AG04450 (cell line): ENCODE data around the gene EMX2. TPM values are rescaled to one million over a fixed set of nuclear protein-coding genes. Genes with fewer than 3 reads are reported as not detected.

ENCODE experiments used
- CTCF ChIA-PET: fragments of 300-600, 350-600 bp; formaldehyde crosslinking; extraction: SDS; loops from one replicate; lab custom pipeline; 2022; ENCODE audit warnings: antibody characterized with exemption, inconsistent platforms; lab: Charles Lee
- POLR2A ChIA-PET: fragments of 350-600 bp; formaldehyde crosslinking; extraction: SDS; loops from one replicate; lab custom pipeline; 2021; ENCODE audit warnings: antibody characterized with exemption, inconsistent platforms; lab: Yijun Ruan, JAX
- DNase-seq: peaks from one replicate; pipeline ENCODE4 v3.0.0-alpha.2; 2011; ENCODE audit warnings: low read depth, low spot score
- H3K27ac ChIP-seq: one replicate; pipeline ENCODE4 v1.5.1; 2012; ENCODE audit warnings: low read depth, low read length, control low read depth
- H3K27me3 ChIP-seq: one replicate; pipeline ENCODE4 v1.6.0; 2012; ENCODE audit warnings: low read length; ENCODE audit not compliant: control insufficient read depth, insufficient read depth
- H3K4me3 ChIP-seq: 2 replicates; pipeline ENCODE4 v1.5.1; 2011; ENCODE audit warnings: mild to moderate bottlenecking, low read depth, low read length, control low read depth
- H3K9me3 ChIP-seq: 2 replicates; pipeline ENCODE4 v1.5.1; 2012; ENCODE audit warnings: low read length; ENCODE audit not compliant: control insufficient read depth, insufficient read depth
- polyA plus RNA-seq: library from polyadenylated mRNA; depleted of rRNA; stranded (reverse); fragments of >200 nt; gene quantifications from 2 replicates; pipeline ENCODE4 v1.2.3, GENCODE V29; 2011
- TF ChIP-seq, protein P1 (sequence below): IDR thresholded peaks from 2 replicates; pipeline ENCODE4 v1.5.1; 2011; ENCODE audit warnings: low read depth, low read length, control low read depth, inconsistent platforms

Gene EMX2
- polyA plus RNA-seq, 1 experiment: not detected

- Histone ChIP-seq H3K9me3 (peaks cover 5% of the 10 kb centered on the region; the same call in 1 of the 2 replicates), H3K4me3 (no peak overlapping the region), H3K27ac (no peak overlapping the region), H3K27me3 (peaks cover 91% of the 10 kb centered on the region)
- TF ChIP-seq, protein P1, sequence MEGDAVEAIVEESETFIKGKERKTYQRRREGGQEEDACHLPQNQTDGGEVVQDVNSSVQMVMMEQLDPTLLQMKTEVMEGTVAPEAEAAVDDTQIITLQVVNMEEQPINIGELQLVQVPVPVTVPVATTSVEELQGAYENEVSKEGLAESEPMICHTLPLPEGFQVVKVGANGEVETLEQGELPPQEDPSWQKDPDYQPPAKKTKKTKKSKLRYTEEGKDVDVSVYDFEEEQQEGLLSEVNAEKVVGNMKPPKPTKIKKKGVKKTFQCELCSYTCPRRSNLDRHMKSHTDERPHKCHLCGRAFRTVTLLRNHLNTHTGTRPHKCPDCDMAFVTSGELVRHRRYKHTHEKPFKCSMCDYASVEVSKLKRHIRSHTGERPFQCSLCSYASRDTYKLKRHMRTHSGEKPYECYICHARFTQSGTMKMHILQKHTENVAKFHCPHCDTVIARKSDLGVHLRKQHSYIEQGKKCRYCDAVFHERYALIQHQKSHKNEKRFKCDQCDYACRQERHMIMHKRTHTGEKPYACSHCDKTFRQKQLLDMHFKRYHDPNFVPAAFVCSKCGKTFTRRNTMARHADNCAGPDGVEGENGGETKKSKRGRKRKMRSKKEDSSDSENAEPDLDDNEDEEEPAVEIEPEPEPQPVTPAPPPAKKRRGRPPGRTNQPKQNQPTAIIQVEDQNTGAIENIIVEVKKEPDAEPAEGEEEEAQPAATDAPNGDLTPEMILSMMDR: no peak
- no peak for DNase-seq
- ChIA-PET CTCF (interaction anchor here (0.9 kb wide), 1 partner anchor 50 kb away, joined by 3 read pairs; no protein-coding TSS in a partner anchor), POLR2A (no interaction called here)
Measured at GRCh38 chr10:117546020-117546580, 3.6 kb downstream of the EMX2 start.

GRCh38 chr10:117546581-117547015 is 4.1 kb downstream of the EMX2 start:
- CTCF ChIA-PET: interaction anchor here (0.9 kb wide), 1 partner anchor 51 kb away, joined by 3 read pairs; no protein-coding TSS in a partner anchor
- Histone ChIP-seq H3K4me3 (no peak overlapping the region), H3K27ac (no peak overlapping the region)

GRCh38 chr10:117547016-117547715 is 4.6 kb downstream of the EMX2 start:
- CTCF ChIA-PET: no interaction called here
- Histone ChIP-seq H3K9me3 (peaks cover under 1% of the 10 kb centered on the region; the same call in 1 of the 2 replicates), H3K27ac (no peak overlapping the region), H3K27me3 (peaks cover 91% of the 10 kb centered on the region), H3K4me3 (no peak overlapping the region)
- TF ChIP-seq, protein P1: no peak
- no peak for DNase-seq
- POLR2A ChIA-PET: no interaction called here

More at GRCh38 chr10:117546581-117547015, 4.1 kb downstream of the EMX2 start:
- POLR2A ChIA-PET: no interaction called here
- TF ChIP-seq, protein P1: no peak
- Histone ChIP-seq H3K9me3 (peaks cover 5% of the 10 kb centered on the region; the same call in 1 of the 2 replicates), H3K27me3 (peaks cover 91% of the 10 kb centered on the region)
- no peak for DNase-seq

- no peak for DNase-seq
- TF ChIP-seq, protein P1: no peak
- ChIA-PET CTCF (no interaction called here), POLR2A (no interaction called here)
- Histone ChIP-seq H3K27ac (no peak overlapping the region), H3K4me3 (no peak overlapping the region), H3K9me3 (no peaks in the 10 kb centered on the region; the same call in 1 of the 2 replicates), H3K27me3 (peaks cover 91% of the 10 kb centered on the region)
Measured at GRCh38 chr10:117547716-117548668, 5.4 kb downstream of the EMX2 start.
